A549 (cell line): ENCODE data around the gene PRRT3. TPM values are rescaled to one million over a fixed set of nuclear protein-coding genes. Genes with fewer than 3 reads are reported as not detected.

Source experiments
- ATAC-seq, 2 experiments: fragments of 200-7000 bp in 1 of 2; fragments of >200 bp in 1 of 2; cut with Nextera tagmentation in 1 of 2; cut with Tn5 transposase in 1 of 2; 3 replicates each; pipeline versions ENCODE4 v1.8.0 to v1.9.1; 2018 to 2020; ENCODE audit warnings: mild to moderate bottlenecking in 1 of 2, moderate library complexity in 1 of 2
- CTCF ChIA-PET: fragments of 300-600 bp; sonication (Branson Sonifier 250); formaldehyde crosslinking; extraction: SDS; loops from one replicate; lab custom pipeline; 2021; ENCODE audit warnings: antibody characterized with exemption, inconsistent platforms; lab: Yijun Ruan, JAX
- POLR2A ChIA-PET: fragments of 350-600 bp; formaldehyde crosslinking; extraction: SDS; loops from one replicate; lab custom pipeline; 2021; ENCODE audit warnings: antibody characterized with exemption, inconsistent platforms; lab: Yijun Ruan, JAX
- DNase-seq, 2 experiments: peaks; one replicate each; pipeline versions ENCODE4 v3.0.0 to v3.0.0-alpha.2; 2011 to 2016; ENCODE audit warnings: low read depth in 1 of 2, low spot score in 1 of 2
- FAIRE-seq: peaks from 2 replicates; lab custom pipeline; 2011; peaks lifted over from hg19 to GRCh38; lab: Jason Lieb, UNC
- H3K27ac ChIP-seq, 2 experiments: fragments of >200 bp; sonication (Bioruptor Twin); formaldehyde crosslinking; 3 replicates each; pipeline ENCODE4 v1.5.1; 2016 to 2017
- H3K4me1 ChIP-seq: fragments of >200 bp; sonication (Bioruptor Twin); formaldehyde crosslinking; 3 replicates; pipeline ENCODE4 v1.6.1; 2016
- H3K4me2 ChIP-seq: fragments of >200 bp; sonication (Bioruptor Twin); formaldehyde crosslinking; 3 replicates; pipeline ENCODE4 v1.6.1; 2016
- H3K4me3 ChIP-seq: fragments of >200 bp; sonication (Bioruptor Twin); formaldehyde crosslinking; 3 replicates; pipeline ENCODE4 v1.5.1; 2016
- H3K9me3 ChIP-seq: fragments of >200 bp; sonication (Bioruptor Twin); formaldehyde crosslinking; 3 replicates; pipeline ENCODE4 v1.6.1; 2016
- CEBPB ChIP-seq, 2 experiments: fragments of >200 bp in 1 of 2; sonication (Bioruptor Twin) in 1 of 2; formaldehyde crosslinking in 1 of 2; IDR thresholded peaks; 2 replicates each; pipeline ENCODE4 v1.6.1; 2012 to 2016
- CTCF ChIP-seq: fragments of >200 bp; sonication (Bioruptor Twin); formaldehyde crosslinking; IDR thresholded peaks from 3 replicates; pipeline ENCODE4 v1.5.1; 2016
- EHMT2 ChIP-seq: fragments of 200-600 bp; sonication (generic); IDR thresholded peaks from 2 replicates; pipeline ENCODE4 v1.6.1; 2016; ENCODE audit warnings: antibody characterized with exemption, low read depth, mild to moderate bottlenecking, moderate library complexity
- EP300 ChIP-seq, 2 experiments: fragments of >200 bp; sonication (Bioruptor Twin); formaldehyde crosslinking; IDR thresholded peaks; 2 replicates in 1 of 2; 3 replicates in 1 of 2; pipeline ENCODE4 v1.6.1; 2016 to 2017
- GATA3 ChIP-seq: IDR thresholded peaks from 2 replicates; pipeline ENCODE4 v1.6.1; 2012; ENCODE audit warnings: borderline replicate concordance
- HDAC2 ChIP-seq: fragments of 200-600 bp; sonication (generic); IDR thresholded peaks from 2 replicates; pipeline ENCODE4 v1.6.1; 2016
- HMGXB4 ChIP-seq: fragments of 250-450 bp; sonication (Bioruptor Pico); IDR thresholded peaks from 2 replicates; pipeline ENCODE4 v1.5.0; 2021; ENCODE audit warnings: mild to moderate bottlenecking, moderate library complexity, borderline replicate concordance
- JUN ChIP-seq, 2 experiments: fragments of >200 bp; sonication (Bioruptor Twin); formaldehyde crosslinking; IDR thresholded peaks; 2 replicates in 1 of 2; 3 replicates in 1 of 2; pipeline ENCODE4 v1.6.1; 2016 to 2017
- KDM1A ChIP-seq: fragments of 200-600 bp; sonication (generic); IDR thresholded peaks from 2 replicates; pipeline ENCODE4 v1.6.1; 2016; ENCODE audit warnings: low read depth, mild to moderate bottlenecking
- MAX ChIP-seq: IDR thresholded peaks from 2 replicates; pipeline ENCODE4 v1.6.1; 2012
- MYC ChIP-seq: IDR thresholded peaks from 2 replicates; pipeline ENCODE4 v1.6.1; 2012; ENCODE audit warnings: mild to moderate bottlenecking, inconsistent platforms, low read length, improper control_type of control experiment, borderline replicate concordance
- NPAS2 ChIP-seq: fragments of 250-450 bp; sonication (Bioruptor Pico); IDR thresholded peaks from 2 replicates; pipeline ENCODE4 v1.8.0; 2022; ENCODE audit warnings: mild to moderate bottlenecking, moderate library complexity, borderline replicate concordance
- PHF8 ChIP-seq: fragments of 200-600 bp; sonication (generic); IDR thresholded peaks from 2 replicates; pipeline ENCODE4 v1.6.1; 2016; ENCODE audit warnings: low read depth, mild to moderate bottlenecking, antibody characterized with exemption, moderate library complexity, borderline replicate concordance
- POLR2A ChIP-seq: IDR thresholded peaks from 2 replicates; pipeline ENCODE4 v1.6.1; 2012; ENCODE audit warnings: mild to moderate bottlenecking, low read length
- RAD21 ChIP-seq, 2 experiments: fragments of >200 bp in 1 of 2; sonication (Bioruptor Twin) in 1 of 2; formaldehyde crosslinking in 1 of 2; IDR thresholded peaks in 1 of 2; conservative IDR thresholded peaks in 1 of 2; 2 replicates in 1 of 2; 3 replicates in 1 of 2; pipeline ENCODE4 v1.6.1; 2012 to 2018; ENCODE audit warnings: inconsistent platforms in 1 of 2
- SMC3 ChIP-seq: fragments of >200 bp; sonication (Bioruptor Twin); formaldehyde crosslinking; IDR thresholded peaks from 3 replicates; pipeline ENCODE4 v1.6.1; 2018; ENCODE audit warnings: inconsistent platforms
- TFCP2L1 ChIP-seq: fragments of 250-450 bp; sonication (Bioruptor Pico); IDR thresholded peaks from 2 replicates; pipeline ENCODE4 v1.5.0; 2021; ENCODE audit warnings: mild to moderate bottlenecking
- ZSCAN20 ChIP-seq: fragments of 250-450 bp; sonication (Bioruptor Pico); IDR thresholded peaks from 2 replicates; pipeline ENCODE4 v1.8.0; 2022; ENCODE audit warnings: mild to moderate bottlenecking, moderate library complexity
- WGBS: methylation state at CpG from one replicate; pipeline ENCODE4 v1.1.6; 2017; ENCODE audit errors: missing lambda C conversion rate; 5-methylcytosine and 5-hydroxymethylcytosine counted together
- polyA plus RNA-seq, 4 experiments: library from polyadenylated mRNA; depleted of rRNA in 3 of 4; stranded (reverse); fragments of >200 nt; fragmentation: RNase III in 1 of 4; extraction: RNeasy Plus Mini Kit Qiagen cat#74134 plus additional on column Dnase treatment in 1 of 4; gene quantifications; 2 replicates in 3 of 4; 3 replicates in 1 of 4; pipeline ENCODE4 v1.2.3, GENCODE V29; 2011 to 2017
- TF ChIP-seq, protein P1 (sequence below): fragments of >200 bp; sonication (Bioruptor Twin); formaldehyde crosslinking; IDR thresholded peaks from 3 replicates; pipeline ENCODE4 v1.6.1; 2016
- TF ChIP-seq, protein P2 (sequence below): fragments of 150-350 bp; IDR thresholded peaks from 2 replicates; pipeline ENCODE4 v1.6.1; 2014; ENCODE audit warnings: low read depth, mild to moderate bottlenecking, low read length
- TF ChIP-seq, protein P3 (sequence below): IDR thresholded peaks from 2 replicates; pipeline ENCODE4 v1.6.1; 2012; ENCODE audit warnings: low read depth, borderline replicate concordance

The PRRT3 gene
- polyA plus RNA-seq, 2 of the 4 experiments (the other 2 are of a cell fraction) = 0.53 to 1.1 TPM

GRCh38 chr3:9948586-9948985 lies 3.6 kb downstream of the PRRT3 start:
- no peak for FAIRE-seq
- H3K4me3 ChIP-seq = no peak overlapping the region; the same call in 2 of the 3 replicates
- peaks cover 15% of the 10 kb centered on the region; the same call in 2 of the 3 replicates for H3K4me1 ChIP-seq
- peak overlapping the region; percentile 92; the same call in 2 of the 3 replicates for H3K4me2 ChIP-seq
- TF ChIP-seq GATA3 (no peak), EP300 (IDR thresholded peaks at IDR 0.05) (no peak), CEBPB (IDR thresholded peaks at IDR 0.05) (no peak)
- TF ChIP-seq, protein P1, sequence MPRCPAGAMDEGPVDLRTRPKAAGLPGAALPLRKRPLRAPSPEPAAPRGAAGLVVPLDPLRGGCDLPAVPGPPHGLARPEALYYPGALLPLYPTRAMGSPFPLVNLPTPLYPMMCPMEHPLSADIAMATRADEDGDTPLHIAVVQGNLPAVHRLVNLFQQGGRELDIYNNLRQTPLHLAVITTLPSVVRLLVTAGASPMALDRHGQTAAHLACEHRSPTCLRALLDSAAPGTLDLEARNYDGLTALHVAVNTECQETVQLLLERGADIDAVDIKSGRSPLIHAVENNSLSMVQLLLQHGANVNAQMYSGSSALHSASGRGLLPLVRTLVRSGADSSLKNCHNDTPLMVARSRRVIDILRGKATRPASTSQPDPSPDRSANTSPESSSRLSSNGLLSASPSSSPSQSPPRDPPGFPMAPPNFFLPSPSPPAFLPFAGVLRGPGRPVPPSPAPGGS = no peak
- TF ChIP-seq, all 56 proteins: peak for 0
- Histone ChIP-seq H3K9me3 (no peaks in the 10 kb centered on the region), H3K27ac (no peak overlapping the region)
- CTCF ChIA-PET = interaction anchor here (0.6 to 5.2 kb wide), 8 partner anchors 10 to 166 kb away, joined by 3 to 146 read pairs (median 4); partner anchors contain the start of gene CRELD1
- no peak for DNase-seq
- no peak for ATAC-seq
- WGBS = 82% methylated on average over 3 of the region's 3 CpGs
- POLR2A ChIA-PET = no interaction called here

DNA sequence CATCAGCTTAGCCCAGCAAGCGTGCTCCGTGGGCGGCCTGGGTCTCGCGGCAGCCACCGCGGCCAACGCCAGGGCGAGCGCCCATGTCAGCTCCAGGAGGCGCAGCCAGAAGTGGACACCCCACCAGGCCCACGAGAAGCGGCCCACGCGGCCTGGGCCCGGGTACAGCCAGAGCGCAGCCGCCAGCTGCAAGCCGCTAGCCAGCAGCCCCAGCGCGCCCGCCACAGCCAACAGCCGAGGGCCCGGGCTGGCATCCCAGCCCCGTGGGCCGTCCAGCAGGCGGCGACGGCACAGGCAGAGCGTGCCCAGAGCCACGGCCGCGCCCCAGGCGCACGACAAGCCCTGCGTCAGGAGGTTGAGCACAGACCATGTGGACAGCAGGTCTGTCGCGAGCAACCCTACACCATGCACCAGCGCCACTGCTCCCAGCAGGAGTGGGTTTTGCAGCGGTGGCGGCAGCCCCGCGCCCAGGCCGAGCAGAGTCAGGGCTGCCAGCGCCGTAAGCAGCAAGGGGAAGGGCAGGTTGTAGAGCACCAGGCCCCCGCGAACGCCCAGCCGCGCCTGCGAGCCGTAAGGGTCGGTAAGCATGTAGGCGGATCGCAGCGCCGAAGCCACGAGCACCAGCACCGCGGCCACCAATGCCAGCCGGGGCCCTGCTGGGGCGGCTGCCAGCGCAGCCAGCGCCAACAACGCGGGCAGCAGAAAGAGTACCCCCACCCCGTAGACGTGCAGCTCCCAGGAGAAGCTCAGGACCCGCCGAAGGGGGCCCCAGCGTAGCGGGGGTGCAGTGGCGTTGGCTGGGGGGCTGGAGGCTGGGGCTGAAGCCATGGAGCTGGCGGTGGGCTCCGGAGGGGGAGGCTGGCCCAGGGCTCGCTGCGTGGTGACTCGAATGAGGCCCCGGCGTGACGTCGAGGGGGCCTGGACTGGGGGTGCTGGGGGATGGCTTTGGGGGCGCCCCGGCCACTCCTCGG lies 4.9 kb downstream of the PRRT3 start:
- 6% methylated on average over 34 of the region's 86 CpGs for WGBS
- H3K27ac ChIP-seq = peak overlapping the region; percentile 95 to 98
- H3K4me3 ChIP-seq = peak overlapping the region; percentile 80
- TF ChIP-seq TFCP2L1 (CRISPR knock-in tag) = peak; percentile 78; the same call in 1 of the 2 replicates
- peak; percentile 47 to 68; a peak in 4 of 5 replicates for TF ChIP-seq RAD21 (conservative IDR thresholded peaks at IDR 0.05 in 1 of 2, IDR thresholded peaks at IDR 0.05 in 1 of 2)
- peak; percentile 32; the same call in 1 of the 2 replicates for TF ChIP-seq PHF8
- TF ChIP-seq, protein P2, sequence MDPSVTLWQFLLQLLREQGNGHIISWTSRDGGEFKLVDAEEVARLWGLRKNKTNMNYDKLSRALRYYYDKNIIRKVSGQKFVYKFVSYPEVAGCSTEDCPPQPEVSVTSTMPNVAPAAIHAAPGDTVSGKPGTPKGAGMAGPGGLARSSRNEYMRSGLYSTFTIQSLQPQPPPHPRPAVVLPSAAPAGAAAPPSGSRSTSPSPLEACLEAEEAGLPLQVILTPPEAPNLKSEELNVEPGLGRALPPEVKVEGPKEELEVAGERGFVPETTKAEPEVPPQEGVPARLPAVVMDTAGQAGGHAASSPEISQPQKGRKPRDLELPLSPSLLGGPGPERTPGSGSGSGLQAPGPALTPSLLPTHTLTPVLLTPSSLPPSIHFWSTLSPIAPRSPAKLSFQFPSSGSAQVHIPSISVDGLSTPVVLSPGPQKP = no peak
- TF ChIP-seq CTCF = peak; percentile 60
- no peak for TF ChIP-seq EHMT2
- peak; percentile 83 for TF ChIP-seq SMC3
- 0 out of 2 replicates have a peak, but pooled peaks have one; percentile 65 for TF ChIP-seq HDAC2
- TF ChIP-seq NPAS2 (CRISPR knock-in tag) = no peak
- TF ChIP-seq KDM1A = no peak
- peak; percentile 2 to 18; a peak in 2 of 5 replicates for TF ChIP-seq JUN (IDR thresholded peaks at IDR 0.05)
- no peak for TF ChIP-seq CEBPB (IDR thresholded peaks at IDR 0.05)
- peak; percentile 24; the same call in 1 of the 2 replicates for TF ChIP-seq GATA3
- peak; percentile 96 for TF ChIP-seq MAX
- TF ChIP-seq, protein P3, sequence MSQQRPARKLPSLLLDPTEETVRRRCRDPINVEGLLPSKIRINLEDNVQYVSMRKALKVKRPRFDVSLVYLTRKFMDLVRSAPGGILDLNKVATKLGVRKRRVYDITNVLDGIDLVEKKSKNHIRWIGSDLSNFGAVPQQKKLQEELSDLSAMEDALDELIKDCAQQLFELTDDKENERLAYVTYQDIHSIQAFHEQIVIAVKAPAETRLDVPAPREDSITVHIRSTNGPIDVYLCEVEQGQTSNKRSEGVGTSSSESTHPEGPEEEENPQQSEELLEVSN = peak; percentile 64
- peak; percentile 89 for TF ChIP-seq POLR2A
- 0 out of 2 replicates have a peak, but pooled peaks have one; percentile 25 for TF ChIP-seq HMGXB4 (CRISPR knock-in tag)
- TF ChIP-seq ZSCAN20 (CRISPR knock-in tag) = no peak
- peak; percentile 80; the same call in 1 of the 2 replicates for TF ChIP-seq MYC
- ATAC-seq (peak; percentile 85 to 90), FAIRE-seq (no peak), DNase-seq (peak; percentile 87 to 89)
- H3K4me1 ChIP-seq = peaks cover 15% of the 10 kb centered on the region; the same call in 2 of the 3 replicates
- peak overlapping the region; percentile 92 for H3K4me2 ChIP-seq
- H3K9me3 ChIP-seq = no peaks in the 10 kb centered on the region
- ChIA-PET CTCF (interaction anchor here (0.7 to 5.2 kb wide), 97 partner anchors 8 to 365 kb away, joined by 3 to 146 read pairs (median 6); partner anchors contain the start of genes ARPC4, CAMK1, CIDEC and CRELD1), POLR2A (interaction anchor here (0.6 to 2.5 kb wide), 24 partner anchors 7 to 343 kb away, joined by 3 to 53 read pairs (median 4); partner anchors contain the start of genes ARPC4, BRPF1, CRELD1 and EMC3)
